Measurements from ENCODE around the gene PCSK5.
"Not testable (repeated sequence)": the region's sequence is repeated elsewhere in the genome, so short reads cannot be mapped to it uniquely, and the experiment has no call there.

The PCSK5 gene

DNA sequence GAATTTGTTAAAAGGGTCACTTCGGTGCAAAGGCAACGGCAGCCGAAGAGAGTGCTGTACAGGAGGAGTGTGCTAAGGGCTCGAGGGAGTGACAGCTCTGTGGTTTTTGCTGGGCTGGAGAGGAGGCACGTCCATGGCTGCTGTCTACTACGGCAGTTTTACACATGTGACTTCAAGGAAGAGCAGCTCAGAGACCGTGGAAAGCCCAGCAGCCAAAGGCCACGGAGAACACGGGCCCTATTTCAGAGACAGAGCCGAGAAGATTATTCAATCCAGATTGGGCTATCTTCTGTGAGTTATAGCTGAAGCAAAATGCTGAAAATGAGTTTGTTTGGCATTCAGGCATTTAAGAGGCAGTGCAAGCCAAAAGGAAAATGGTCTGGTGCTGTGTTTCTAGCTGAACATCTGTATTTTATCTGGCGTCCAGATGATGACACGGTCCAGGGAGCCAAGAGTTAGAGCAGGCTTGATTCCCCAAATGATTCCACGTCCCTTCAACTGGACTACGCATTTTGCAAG is 407.3 kb downstream of the PCSK5 start:
- DNase-seq (ENCODE audit: low spot score): no peak
- no peak for FAIRE-seq

DNA sequence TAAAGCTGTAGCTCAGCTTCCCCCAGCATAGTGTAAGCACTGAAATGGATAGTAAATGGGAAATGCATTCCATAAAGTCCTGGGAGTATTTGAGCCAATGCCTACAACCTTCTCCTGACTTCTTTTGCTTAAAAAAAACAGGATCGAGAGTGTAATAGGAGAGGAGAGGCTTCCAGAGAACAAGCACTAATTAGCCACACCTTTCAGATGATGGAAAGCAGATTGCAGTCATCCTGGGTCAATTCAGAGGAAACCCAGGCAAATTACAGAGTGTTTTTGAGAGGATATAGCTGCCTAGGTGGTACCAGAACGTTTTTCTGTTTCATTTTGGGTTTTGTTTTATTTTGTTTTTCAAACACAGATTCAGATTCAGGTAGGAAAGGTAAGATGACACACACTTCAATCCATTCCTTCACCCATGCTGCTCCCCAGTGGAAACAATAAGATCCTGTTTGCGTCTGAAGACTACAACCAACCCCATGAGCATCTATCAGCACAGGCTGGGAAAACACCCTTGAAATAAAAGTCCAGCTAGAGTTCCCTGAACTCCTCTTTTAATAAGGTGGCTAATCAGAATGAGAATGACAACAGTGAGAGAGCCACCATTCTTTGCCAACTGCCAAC is 408.2 kb downstream of the PCSK5 start:
- FAIRE-seq: no peak
- no peak for DNase-seq (ENCODE audit: low spot score)

DNA sequence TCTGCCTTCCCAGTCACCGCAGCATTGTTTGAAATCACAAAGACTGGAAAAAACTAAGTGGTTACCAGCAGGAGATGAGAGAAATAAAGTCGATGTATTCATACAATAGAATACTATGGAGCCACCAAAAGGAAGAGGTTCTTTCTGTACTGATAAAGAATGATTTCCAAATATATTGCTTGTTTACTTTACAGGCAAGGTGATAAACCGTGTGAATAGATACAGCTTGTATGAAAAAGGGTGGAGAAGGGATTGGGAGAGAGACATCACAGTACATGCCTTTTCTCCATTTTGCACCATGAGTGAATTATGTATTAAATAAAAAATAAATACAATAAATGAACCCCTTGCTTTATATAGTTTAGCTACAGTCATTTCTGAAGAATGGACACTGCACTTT is 412.1 kb downstream of the PCSK5 start:
- no peak for FAIRE-seq
- no peak for DNase-seq (ENCODE audit: low spot score)

DNA sequence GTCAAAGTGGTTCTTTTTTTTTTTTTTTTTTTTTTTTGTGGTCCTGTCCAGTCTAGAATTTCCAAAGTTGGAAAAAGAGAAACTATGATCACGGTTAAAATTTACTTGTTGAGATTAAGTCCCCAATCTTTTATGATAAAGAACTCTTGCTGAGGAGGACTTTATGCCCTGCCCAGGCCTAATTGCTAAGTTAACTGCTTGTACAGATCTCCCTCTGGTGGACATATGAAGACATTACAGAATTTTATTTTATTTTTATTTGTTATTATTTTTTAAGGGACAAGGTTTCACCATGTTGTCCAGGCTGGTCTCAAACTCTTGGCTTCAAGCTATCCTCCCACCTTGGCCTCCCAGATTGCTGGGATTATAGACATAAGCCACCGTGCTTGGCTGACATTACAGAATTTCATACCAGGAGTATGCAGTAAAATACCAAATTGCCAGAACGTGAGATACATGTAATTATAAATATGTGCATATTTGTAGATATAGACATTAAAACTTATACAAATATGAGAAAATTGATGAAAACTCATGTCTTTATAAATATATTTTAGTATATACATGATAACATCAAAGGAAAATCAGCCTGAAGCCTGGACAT is 412.6 kb downstream of the PCSK5 start:
- FAIRE-seq (peak; percentile 71), DNase-seq (ENCODE audit: low spot score) (peak; percentile 64)

DNA sequence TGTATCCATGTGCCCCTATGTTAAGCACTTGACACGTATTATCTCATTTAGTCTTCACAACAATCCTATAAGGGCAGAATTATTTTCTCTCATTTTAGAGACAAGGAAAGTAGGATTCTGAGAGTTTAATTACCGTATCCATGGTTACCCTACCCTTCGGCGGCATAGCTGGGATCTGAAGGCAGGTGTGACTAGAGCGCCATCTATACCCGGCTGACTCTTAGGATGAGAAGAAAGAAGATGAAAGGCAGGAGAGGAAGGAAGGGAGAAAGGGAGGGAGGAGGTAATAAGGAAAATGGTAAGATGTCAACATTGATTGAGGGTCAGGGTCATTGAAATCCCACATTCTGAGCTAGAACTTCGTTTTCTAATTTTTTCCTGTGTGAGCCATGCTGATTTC is 416.6 kb downstream of the PCSK5 start:
- FAIRE-seq; DNase-seq (ENCODE audit: low spot score): not testable (repeated sequence)

DNA sequence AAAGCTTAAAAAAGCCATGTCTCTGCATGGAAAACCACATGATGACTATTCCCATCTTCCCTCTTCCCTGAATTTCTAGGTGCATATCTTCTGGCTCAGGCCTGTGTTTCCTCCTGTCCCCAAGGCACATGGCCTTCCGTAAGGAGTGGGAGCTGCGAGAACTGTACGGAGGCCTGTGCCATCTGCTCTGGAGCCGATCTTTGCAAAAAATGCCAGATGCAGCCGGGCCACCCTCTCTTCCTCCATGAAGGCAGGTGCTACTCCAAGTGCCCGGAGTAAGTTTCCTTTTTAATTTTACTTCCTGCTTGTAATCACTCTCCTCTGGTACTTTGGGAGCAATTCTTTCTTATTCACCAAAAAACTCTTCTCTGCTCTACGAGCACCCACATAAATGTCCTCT is 420.1 kb downstream of the PCSK5 start:
- no peak for FAIRE-seq

DNA sequence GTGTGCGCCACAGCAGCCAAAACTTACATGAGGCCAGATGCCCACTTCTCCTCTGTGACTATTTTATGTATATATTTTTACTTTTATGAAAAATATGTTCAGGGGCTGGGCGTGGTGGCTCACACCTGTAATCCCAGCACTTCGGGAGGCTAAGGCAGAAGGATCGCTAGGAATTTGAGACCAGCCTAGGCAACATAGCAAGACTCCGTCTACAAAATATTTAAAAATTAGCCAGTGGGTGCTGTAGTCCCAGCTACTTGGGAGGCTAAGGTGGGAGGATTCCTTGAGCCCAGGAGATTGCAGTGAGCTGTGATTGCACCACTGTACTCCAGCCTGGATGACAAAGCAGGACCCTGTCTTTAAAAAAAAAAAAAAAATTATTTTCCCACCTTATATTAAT is 420.5 kb downstream of the PCSK5 start:
- FAIRE-seq: no peak
- DNase-seq (ENCODE audit: low spot score): no peak

More for the DNA sequence above, 420.1 kb downstream of the PCSK5 start:
- no peak for DNase-seq (ENCODE audit: low spot score)

DNA sequence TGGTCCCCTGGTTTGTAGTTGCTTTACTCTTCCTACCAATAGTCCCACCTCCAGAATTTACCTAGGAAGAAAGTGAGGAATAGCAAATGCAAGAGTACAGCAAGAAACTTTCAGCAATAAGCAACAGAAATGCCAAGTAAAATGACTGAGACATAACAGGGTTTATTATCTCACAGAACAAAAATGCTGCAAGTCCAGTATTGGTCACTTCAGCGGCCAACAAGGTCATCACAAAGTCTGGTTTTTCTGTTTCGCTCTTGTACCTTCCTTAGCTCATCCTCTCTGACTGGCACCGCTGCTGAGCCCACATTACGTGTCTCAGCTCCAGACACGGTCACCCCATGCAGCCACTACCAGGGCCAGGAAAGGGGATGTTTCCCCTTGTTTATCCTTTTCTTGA is 421.1 kb downstream of the PCSK5 start:
- FAIRE-seq: no peak
- DNase-seq (ENCODE audit: low spot score): peak; percentile 27

DNA sequence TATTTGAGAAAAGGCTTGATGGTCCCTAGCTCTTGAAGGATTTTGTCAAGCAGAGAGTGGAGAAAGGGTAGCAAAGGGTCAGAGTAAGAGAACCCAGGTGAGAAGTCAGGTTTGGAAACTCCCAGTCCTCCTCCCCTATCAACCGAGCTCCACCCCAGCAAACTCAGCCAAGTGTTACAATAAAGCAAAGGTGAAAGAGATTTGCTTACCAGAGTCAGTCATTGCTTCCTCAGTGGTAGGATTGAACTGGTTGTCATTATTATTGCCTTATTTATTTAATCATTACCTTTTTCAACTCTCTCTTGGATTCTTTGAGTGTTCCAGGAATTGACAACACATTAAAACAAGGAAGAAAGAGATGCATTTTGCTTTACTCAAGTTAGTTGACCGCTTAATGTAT is 423.3 kb downstream of the PCSK5 start:
- FAIRE-seq: no peak
- DNase-seq (ENCODE audit: low spot score): no peak

DNA sequence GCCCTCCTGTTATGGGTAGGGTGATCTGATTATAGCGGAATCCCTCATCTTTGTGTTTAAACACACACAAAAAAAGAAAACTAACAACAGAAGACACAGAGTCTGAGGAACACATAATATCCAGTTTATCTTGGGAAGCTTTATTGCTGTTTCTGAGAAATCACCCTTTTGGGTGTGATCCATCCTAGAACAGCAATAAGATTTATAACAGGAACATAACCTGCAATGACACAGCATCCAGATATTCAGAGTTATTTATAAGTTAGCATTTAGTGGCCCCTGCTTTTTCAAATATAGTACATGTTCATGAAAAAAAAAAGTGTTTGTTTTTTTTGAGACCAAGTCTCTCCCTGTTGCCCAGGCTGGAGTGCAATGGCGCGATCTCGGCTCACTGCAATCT is 423.8 kb downstream of the PCSK5 start:
- FAIRE-seq (no peak), DNase-seq (ENCODE audit: low spot score) (no peak)

DNA sequence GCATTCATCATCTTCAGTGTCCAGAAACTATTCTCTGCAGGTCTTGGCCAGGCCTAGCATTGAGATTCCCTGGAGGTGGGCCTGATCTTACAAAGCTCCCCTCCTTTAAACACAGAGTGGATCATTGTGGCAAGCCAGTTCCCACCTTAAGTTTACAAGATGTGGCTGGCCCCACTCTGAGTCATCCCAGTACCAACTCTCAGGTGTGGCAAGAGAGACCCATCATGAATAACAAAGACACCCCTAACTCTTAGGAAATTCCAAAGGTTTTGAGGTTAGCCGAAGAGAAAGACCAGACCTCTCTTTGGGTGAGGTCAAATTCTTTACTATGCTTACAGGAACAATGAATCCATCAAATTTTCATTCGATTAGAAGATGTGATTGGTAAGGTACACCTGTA is 425.6 kb downstream of the PCSK5 start:
- no peak for DNase-seq (ENCODE audit: low spot score)
- no peak for FAIRE-seq

DNA sequence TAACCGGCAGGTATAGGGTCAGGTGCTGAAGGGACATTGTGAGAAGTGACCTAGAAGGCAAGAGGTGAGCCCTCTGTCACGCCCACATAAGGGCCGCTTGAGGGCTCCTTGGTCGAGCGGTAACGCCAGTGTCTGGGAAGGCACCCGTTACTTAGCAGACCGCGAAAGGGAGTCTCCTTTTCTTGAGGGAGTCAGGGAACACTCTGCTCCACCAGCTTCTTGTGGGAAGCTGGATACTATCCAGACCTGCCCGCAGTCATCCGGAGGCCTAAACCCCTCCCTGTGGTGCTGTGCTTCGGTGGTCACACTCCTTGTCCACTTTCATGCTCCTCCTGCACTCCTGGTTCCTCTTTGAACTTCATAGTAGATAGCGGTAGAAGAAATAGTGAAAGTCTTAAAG is 429.0 kb downstream of the PCSK5 start:
- DNase-seq (ENCODE audit: low spot score): peak; percentile 55
- FAIRE-seq: not testable (repeated sequence)

DNA sequence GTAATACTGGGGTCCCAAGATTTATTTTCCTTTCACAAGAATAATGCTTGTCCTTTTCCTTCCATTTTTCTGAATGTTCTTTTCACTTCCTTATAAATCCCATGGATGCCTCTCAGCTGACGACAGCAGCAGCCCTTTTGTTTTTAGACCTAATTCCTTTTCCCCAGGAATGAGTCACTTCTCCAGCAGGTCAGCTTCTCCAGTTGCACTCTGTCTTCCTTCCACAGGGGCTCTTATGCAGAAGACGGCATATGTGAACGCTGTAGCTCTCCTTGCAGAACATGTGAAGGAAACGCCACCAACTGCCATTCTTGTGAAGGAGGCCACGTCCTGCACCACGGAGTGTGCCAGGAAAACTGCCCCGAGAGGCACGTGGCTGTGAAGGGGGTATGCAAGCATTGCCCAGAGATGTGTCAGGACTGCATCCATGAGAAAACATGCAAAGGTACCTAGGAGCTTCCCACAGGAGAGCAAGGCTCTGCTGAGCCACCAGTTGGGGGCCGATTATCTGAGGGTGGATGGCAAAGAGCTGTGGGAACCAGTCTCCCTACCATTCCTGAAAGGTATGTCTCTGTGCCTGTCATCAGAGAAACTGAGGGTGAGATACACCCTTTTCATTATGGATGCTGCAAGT is 430.8 kb downstream of the PCSK5 start:
- no peak for FAIRE-seq

DNA sequence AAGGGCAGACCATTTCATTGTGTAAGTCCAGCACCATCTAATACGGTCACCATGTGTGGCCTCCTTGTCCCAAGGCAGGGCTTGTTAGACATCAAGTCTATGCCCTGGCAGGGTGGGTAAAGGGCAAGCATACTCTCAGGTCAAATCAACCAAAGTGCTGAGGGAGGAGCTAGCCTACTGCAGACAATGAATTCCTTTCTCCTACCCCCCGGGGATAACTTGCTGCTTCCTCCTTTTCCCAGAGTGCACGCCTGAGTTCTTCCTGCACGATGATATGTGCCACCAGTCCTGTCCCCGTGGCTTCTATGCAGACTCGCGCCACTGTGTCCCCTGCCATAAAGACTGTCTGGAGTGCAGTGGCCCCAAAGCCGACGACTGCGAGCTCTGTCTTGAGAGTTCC is 432.3 kb downstream of the PCSK5 start:
- FAIRE-seq: no peak
- no peak for DNase-seq (ENCODE audit: low spot score)

More for the DNA sequence above, 430.8 kb downstream of the PCSK5 start:
- DNase-seq (ENCODE audit: low spot score): peak; percentile 25

DNA sequence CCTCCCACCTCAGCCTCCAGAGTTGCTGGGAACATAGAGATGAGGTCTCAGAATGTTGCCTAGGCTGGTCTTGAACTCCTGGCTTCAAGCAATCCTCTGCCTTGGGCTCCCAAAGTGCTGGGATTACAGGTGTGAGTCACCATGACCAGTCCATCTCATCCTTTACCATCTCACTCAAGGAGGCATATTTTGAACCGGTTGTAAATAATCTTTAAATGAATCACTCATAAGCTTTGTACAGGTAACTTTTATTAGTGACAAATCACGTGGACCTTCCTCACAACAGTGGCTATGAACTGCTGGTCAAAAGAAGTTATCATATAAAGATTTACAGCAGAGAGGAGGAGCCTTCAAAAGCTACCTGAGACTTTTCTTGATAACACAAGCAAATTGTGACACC is 433.0 kb downstream of the PCSK5 start:
- DNase-seq (ENCODE audit: low spot score) (no peak), FAIRE-seq (no peak)

DNA sequence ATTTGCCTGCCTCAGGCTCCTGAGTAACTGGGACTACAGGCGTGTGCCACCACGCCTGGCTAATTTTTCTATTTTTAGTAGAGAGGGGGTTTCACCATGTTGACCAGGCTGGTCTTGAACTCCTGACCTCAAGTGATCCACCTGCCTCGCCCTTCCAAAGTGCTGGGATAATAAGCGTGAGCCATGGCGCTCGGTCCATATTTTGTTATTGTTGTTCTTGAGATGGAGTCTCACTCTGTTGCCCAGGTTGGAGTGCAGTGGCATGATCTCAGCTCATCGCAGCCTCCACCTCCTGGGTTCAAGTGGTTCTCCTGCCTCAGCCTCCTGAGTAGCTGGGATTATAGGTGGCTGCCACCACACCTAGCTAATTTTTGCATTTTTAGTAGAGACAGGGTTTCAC is 433.6 kb downstream of the PCSK5 start:
- DNase-seq (ENCODE audit: low spot score): not testable (repeated sequence)

DNA sequence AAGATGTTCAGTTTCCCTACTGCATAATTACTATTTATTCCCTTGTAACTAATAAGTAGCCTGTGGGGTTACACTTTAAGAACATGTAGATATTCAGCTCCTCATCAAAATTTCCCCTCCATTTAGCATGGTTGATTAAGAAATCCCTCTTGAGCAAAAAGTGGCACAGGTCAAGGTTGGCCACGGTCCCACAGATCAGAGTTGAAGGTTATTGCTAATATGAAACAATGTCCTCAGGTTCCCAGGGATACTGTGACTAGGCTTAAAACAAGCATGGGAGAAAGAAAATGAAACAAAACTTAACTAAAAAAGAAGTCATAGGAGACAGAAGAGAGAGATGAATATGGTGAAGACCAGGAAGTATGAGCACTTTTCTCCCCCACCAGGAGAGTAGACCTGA is 439.6 kb downstream of the PCSK5 start:
- FAIRE-seq (no peak), DNase-seq (ENCODE audit: low spot score) (no peak)

More for the DNA sequence above, 433.6 kb downstream of the PCSK5 start:
- FAIRE-seq: not testable (repeated sequence)

DNA sequence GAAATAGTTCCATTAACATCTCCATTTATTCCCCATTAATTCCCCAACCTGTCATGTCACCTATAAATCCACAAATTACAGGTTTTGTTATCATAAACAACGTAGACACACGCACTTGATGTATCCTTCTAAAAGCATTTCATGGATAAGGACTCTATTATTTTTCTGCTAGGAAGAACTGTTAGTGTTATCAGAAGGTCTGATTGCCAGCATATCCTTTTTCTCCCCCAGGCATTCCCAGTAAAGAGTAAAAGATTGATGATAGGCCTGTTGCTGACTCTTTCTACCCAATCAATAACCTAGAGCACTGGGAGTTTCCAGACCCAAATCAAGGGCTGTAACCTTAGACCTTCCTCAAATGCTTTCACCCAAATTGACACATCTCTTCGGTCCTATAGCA is 442.9 kb downstream of the PCSK5 start:
- DNase-seq (ENCODE audit: low spot score) (no peak), FAIRE-seq (no peak)

DNA sequence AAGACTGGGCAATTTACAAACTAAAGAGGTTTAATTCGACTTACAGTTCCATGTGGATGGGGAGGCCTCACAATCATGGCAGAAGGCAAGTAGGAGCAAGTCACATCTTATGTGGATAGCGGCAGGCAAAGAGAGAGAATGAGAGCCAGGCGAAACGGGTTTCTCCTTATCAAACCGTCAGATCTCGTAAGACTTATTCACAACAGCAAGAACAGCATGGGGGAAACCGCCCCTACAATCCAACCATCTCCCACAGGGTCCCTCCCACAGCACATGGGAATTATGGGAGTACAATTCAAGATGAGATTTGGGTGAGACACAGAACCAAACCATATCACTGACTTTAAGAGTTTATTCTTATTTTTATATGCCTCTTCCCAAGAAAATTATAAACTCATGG is 443.5 kb downstream of the PCSK5 start:
- FAIRE-seq (no peak), DNase-seq (ENCODE audit: low spot score) (no peak)

DNA sequence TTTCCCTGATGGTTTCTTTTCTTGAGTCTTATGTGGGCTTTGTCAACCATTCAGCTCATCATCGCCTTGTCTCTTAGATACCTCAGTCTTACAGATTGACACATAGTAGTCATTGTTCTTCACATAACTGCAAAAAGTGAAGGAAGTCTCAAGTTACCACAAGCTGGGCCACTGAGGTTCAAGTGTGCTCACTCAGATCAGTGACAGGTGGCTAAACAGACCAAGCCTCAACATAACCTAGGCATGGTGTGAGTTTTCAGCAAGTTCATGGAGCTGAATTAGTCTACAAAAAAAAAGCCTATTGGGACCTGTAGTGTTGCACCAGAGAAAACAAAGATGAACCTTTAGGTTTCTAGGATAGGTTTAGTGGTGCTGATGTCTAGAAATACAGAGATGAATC is 445.6 kb downstream of the PCSK5 start:
- DNase-seq (ENCODE audit: low spot score) (no peak), FAIRE-seq (no peak)

DNA sequence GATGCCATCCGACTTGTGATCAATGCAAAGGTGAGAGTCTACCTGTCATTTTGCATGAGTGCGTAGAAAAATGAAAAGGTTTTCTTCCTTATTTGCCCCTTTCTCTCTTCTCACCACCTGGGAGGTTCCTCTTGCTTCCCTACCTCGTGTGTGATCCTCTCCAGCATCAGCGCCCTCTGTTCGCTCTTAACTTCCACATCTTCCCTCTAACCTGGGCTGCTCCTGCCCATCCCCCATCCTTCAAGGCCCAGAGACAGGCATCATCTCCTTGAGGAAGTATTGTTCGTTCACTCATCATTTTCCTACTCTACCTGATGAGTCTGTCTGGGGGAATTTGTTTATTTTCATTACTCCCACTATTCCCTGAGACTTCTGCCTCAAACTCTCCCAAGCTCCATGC is 447.9 kb downstream of the PCSK5 start:
- FAIRE-seq (no peak), DNase-seq (ENCODE audit: low spot score) (no peak)

DNA sequence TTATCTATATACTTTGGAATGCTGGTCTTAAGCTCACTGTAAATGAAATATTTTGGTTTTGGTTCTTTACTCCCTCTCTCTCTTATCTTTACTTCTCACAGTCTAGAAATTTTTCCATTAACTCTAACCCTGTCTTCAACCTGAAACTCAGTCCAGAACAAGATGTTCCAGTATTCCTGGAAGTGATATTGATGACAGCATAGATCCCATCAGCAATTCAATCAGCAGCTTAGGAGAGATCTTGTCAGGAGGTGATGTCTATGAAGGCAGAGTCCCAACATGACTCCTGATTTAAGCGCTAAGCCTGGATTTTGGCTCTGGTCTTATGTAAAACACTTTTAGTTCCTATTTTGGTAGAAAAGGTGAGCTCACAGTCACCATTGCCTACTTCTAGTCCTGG is 451.1 kb downstream of the PCSK5 start:
- FAIRE-seq: no peak
- DNase-seq (ENCODE audit: low spot score): no peak

DNA sequence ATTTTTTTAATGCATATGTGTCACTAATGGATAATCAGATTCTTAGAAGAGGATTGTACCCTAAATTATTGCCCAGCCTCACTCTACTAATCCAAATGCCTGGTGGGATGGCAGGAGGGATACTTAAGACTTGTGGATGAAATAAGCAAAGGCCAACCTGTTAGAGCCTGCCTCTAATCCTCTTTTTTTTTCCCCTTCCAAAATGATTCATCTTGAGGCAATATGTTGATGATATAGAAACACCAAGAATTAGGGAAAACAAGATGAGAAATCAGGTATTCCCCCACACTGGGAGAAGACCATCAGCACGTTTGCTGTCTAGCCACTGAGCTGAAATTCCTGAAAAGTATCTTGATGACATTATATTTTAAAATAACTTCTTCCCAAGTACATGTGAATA is 451.7 kb downstream of the PCSK5 start:
- no peak for DNase-seq (ENCODE audit: low spot score)

More for the DNA sequence above, 451.7 kb downstream of the PCSK5 start:
- no peak for FAIRE-seq

All from RCC 7860 (cell line).